ENCODE data around the gene GNAS.
"Not testable (repeated sequence)": the region's sequence is repeated elsewhere in the genome, so short reads cannot be mapped to it uniquely, and the experiment has no call there.

GNAS gene

DNA sequence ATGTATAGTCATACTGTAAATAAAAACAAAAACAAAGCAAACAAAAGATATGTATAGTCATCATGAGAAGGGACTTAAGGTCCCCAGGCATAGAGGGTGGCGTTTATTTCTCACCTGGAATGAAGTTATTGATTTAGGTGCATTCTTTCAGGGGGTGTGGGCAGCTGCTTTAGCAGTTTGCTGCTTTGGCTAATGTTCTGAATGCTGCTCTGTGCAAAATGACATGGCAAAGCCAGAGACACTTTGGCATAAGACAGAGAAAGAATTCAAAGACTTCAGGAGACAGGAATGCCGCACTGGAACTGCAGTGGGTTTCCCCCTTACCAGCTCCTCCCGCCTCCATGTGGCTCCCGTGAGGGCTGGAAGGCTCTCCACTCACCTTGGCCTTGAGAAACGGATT is 92.1 kb downstream of the GNAS start:
- ChIA-PET POLR2A (ENCODE audit: low non-redundant PET) (no interaction called here), CTCF (interaction anchor here (0.6 kb wide), 2 partner anchors 67 to 1297 kb away, joined by 3 read pairs; no protein-coding TSS in a partner anchor)
- TF ChIP-seq, protein P1, sequence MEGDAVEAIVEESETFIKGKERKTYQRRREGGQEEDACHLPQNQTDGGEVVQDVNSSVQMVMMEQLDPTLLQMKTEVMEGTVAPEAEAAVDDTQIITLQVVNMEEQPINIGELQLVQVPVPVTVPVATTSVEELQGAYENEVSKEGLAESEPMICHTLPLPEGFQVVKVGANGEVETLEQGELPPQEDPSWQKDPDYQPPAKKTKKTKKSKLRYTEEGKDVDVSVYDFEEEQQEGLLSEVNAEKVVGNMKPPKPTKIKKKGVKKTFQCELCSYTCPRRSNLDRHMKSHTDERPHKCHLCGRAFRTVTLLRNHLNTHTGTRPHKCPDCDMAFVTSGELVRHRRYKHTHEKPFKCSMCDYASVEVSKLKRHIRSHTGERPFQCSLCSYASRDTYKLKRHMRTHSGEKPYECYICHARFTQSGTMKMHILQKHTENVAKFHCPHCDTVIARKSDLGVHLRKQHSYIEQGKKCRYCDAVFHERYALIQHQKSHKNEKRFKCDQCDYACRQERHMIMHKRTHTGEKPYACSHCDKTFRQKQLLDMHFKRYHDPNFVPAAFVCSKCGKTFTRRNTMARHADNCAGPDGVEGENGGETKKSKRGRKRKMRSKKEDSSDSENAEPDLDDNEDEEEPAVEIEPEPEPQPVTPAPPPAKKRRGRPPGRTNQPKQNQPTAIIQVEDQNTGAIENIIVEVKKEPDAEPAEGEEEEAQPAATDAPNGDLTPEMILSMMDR (conservative IDR thresholded peaks at IDR 0.05; ENCODE audit: low read depth), result no peak
- H3K27ac ChIP-seq, result no peak overlapping the region
- no peak for DNase-seq (ENCODE audit: low spot score)

DNA sequence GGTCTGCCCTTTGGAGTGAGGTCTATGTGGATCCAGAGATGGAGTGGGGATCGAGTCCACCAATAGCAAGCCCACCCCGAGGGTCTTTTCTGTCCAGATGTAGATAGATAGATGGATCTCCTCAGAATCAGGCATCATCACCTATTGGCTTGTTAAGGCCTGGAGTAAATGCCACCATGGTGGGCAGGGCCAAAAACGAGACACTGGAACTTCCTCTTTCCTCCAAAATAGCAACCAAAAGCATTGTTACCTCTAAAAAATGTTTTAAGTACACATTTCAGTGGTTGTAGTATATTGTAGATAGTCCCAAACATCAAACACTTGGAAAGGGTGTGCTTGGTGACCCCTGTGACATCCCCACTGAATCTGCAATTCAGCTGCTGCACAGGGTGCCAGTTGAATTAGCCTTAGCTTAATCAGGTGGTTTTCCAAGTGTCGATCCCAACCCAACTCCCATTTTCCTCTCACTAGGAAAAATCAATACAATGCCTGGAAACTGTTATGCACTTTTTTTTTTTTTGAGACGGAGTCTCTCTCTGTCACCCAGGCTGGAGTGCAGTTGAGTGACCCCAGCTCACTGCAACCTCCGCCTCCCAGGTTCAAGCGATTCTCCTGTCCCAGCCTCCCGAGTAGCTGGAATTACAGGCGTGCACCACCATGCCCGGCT is 93.6 kb downstream of the GNAS start:
- DNase-seq (ENCODE audit: low spot score), result no peak
- ChIA-PET CTCF (interaction anchor here (0.6 kb wide), 1 partner anchor 33 kb away, joined by 3 read pairs; no protein-coding TSS in a partner anchor), POLR2A (ENCODE audit: low non-redundant PET) (no interaction called here)
- no peak overlapping the region for H3K27ac ChIP-seq
- TF ChIP-seq, protein P1 (conservative IDR thresholded peaks at IDR 0.05; ENCODE audit: low read depth), result no peak

- H3K27ac ChIP-seq; POLR2A ChIA-PET (ENCODE audit: low non-redundant PET); DNase-seq (ENCODE audit: low spot score); CTCF ChIA-PET: not testable (repeated sequence)
Measured at GRCh38 chr20:58947797-58948388, 95.4 kb downstream of the GNAS start.

DNA sequence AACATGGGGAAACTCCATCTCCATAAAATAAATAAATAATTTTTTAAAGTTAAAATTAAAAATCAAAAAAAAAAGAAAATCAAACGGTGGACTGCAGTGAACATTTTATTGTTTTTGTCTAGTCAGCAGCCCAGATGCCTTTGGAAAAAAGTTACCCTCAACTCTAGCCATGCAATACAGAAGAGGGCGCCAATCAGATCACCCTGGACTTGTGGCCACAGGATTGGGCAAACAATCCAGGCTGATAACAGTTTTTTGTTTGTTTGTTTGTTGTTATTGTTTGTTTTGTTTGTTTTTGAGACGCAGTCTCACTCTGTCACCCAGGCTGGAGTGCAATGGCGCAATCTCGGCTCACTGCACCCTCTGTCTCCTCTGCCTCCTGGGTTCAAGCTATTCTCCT is 98.1 kb downstream of the GNAS start:
- ChIA-PET POLR2A (ENCODE audit: low non-redundant PET) (no interaction called here), CTCF (no interaction called here)
- no peak overlapping the region for H3K27ac ChIP-seq
- TF ChIP-seq, protein P1 (conservative IDR thresholded peaks at IDR 0.05; ENCODE audit: low read depth), result no peak
- DNase-seq (ENCODE audit: low spot score), result no peak

DNA sequence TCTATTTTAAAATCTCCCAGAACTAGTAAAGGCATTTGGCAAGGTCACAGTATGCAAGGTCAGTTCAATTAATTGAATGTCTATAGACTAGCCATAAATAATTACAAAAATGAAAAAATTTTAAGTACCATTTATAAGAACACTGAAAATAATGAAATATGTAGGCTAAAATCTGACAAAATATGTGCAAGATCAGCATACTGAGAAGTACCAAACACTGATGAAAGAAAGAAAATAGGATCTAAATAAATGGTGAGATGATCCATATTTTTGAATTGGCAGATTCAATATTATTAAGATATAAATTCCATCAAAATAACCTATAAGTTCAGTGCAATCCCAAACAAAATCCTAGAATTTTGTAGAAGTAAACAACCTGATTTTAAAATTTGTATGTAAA is 100.5 kb downstream of the GNAS start:
- ChIA-PET POLR2A (ENCODE audit: low non-redundant PET) (no interaction called here), CTCF (no interaction called here)
- no peak for DNase-seq (ENCODE audit: low spot score)
- H3K27ac ChIP-seq, result no peak overlapping the region
- TF ChIP-seq, protein P1 (conservative IDR thresholded peaks at IDR 0.05; ENCODE audit: low read depth), result no peak

GRCh38 chr20:58956078-58956477 is 103.6 kb downstream of the GNAS start:
- ChIA-PET CTCF (no interaction called here), POLR2A (ENCODE audit: low non-redundant PET) (no interaction called here)
- no peak for DNase-seq (ENCODE audit: low spot score)
- TF ChIP-seq, protein P1 (conservative IDR thresholded peaks at IDR 0.05; ENCODE audit: low read depth), result no peak
- no peak overlapping the region for H3K27ac ChIP-seq

GRCh38 chr20:58959652-58960051 is 107.1 kb downstream of the GNAS start:
- no peak overlapping the region for H3K27ac ChIP-seq
- DNase-seq (ENCODE audit: low spot score), result no peak
- CTCF ChIA-PET, result no interaction called here
- POLR2A ChIA-PET (ENCODE audit: low non-redundant PET), result no interaction called here
- TF ChIP-seq, protein P1 (conservative IDR thresholded peaks at IDR 0.05; ENCODE audit: low read depth), result no peak
